RWPE2 (cell line): Measurements from ENCODE around the gene GET4.

Experiments used
- ATAC-seq: fragments of 200-7000 bp; cut with Tn5 transposase; 3 replicates; pipeline ENCODE4 v1.9.1; 2021; ENCODE audit warnings: low read depth
- DNase-seq: peaks from one replicate; pipeline ENCODE4 v3.0.0-alpha.2; 2020; ENCODE audit warnings: low spot score
- H3K27ac ChIP-seq: fragments of 450-650 bp; 2 replicates; pipeline ENCODE4 v1.5.1; 2017; ENCODE audit warnings: mild to moderate bottlenecking; ENCODE audit not compliant: poor library complexity, severe bottlenecking
- H3K27me3 ChIP-seq: fragments of 250-450 bp; sonication (Bioruptor Pico); 2 replicates; pipeline ENCODE4 v1.5.1; 2021; ENCODE audit warnings: mild to moderate bottlenecking, moderate library complexity; ENCODE audit not compliant: insufficient read depth, poor library complexity, severe bottlenecking
- H3K36me3 ChIP-seq: fragments of 250-450 bp; sonication (Bioruptor Pico); 2 replicates; pipeline ENCODE4 v1.5.1; 2020; ENCODE audit warnings: low read depth, mild to moderate bottlenecking, moderate library complexity
- H3K4me1 ChIP-seq: fragments of 250-450 bp; sonication (Bioruptor Pico); 2 replicates; pipeline ENCODE4 v1.5.1; 2021; ENCODE audit warnings: mild to moderate bottlenecking, moderate library complexity; ENCODE audit not compliant: insufficient read depth, poor library complexity, severe bottlenecking
- H3K4me3 ChIP-seq: fragments of 250-450 bp; sonication (Bioruptor Pico); 2 replicates; pipeline ENCODE4 v1.5.1; 2021; ENCODE audit warnings: mild to moderate bottlenecking, moderate library complexity; ENCODE audit not compliant: severe bottlenecking
- H3K9me3 ChIP-seq: fragments of 250-450 bp; sonication (Bioruptor Pico); 2 replicates; pipeline ENCODE4 v1.5.1; 2021; ENCODE audit warnings: mild to moderate bottlenecking, moderate library complexity; ENCODE audit not compliant: severe bottlenecking
- CTCF ChIP-seq: fragments of 450-650 bp; IDR thresholded peaks from one replicate; pipeline ENCODE4 v1.5.1; 2017; ENCODE audit warnings: mild to moderate bottlenecking, moderate library complexity; ENCODE audit not compliant: poor library complexity, severe bottlenecking

GET4 gene

GRCh38 chr7:897086-897485, 20.7 kb downstream of the GET4 start:
- no peak for TF ChIP-seq CTCF
- H3K27me3 ChIP-seq, result no peaks in the 10 kb centered on the region
- DNase-seq, result no peak
- H3K36me3 ChIP-seq, result peaks cover 45% of the 10 kb centered on the region
- no peaks in the 10 kb centered on the region for H3K9me3 ChIP-seq
- no peak overlapping the region for H3K27ac ChIP-seq
- no peak overlapping the region for H3K4me3 ChIP-seq
- no peaks in the 10 kb centered on the region for H3K4me1 ChIP-seq
- ATAC-seq, result no peak

GRCh38 chr7:897771-898376, 21.5 kb downstream of the GET4 start:
- TF ChIP-seq CTCF, result no peak

GRCh38 chr7:898460-898854, 22.1 kb downstream of the GET4 start:
- no peak overlapping the region for H3K4me3 ChIP-seq
- H3K4me1 ChIP-seq, result no peaks in the 10 kb centered on the region
- no peak for TF ChIP-seq CTCF
- DNase-seq (no peak), ATAC-seq (no peak)
- H3K27me3 ChIP-seq, result no peaks in the 10 kb centered on the region
- H3K9me3 ChIP-seq, result no peaks in the 10 kb centered on the region
- peaks cover 42% of the 10 kb centered on the region for H3K36me3 ChIP-seq
- no peak overlapping the region for H3K27ac ChIP-seq

More at GRCh38 chr7:897771-898376, 21.5 kb downstream of the GET4 start:
- H3K27ac ChIP-seq, result no peak overlapping the region
- H3K36me3 ChIP-seq, result peaks cover 42% of the 10 kb centered on the region
- ATAC-seq (no peak), DNase-seq (no peak)
- H3K27me3 ChIP-seq, result no peaks in the 10 kb centered on the region
- no peaks in the 10 kb centered on the region for H3K4me1 ChIP-seq
- H3K9me3 ChIP-seq, result no peaks in the 10 kb centered on the region
- H3K4me3 ChIP-seq, result no peak overlapping the region

GRCh38 chr7:898855-899681, 22.7 kb downstream of the GET4 start:
- no peak for TF ChIP-seq CTCF
- no peaks in the 10 kb centered on the region for H3K4me1 ChIP-seq
- no peak overlapping the region for H3K27ac ChIP-seq
- peaks cover 38% of the 10 kb centered on the region for H3K36me3 ChIP-seq
- H3K27me3 ChIP-seq, result no peaks in the 10 kb centered on the region
- no peaks in the 10 kb centered on the region for H3K9me3 ChIP-seq
- ATAC-seq (no peak), DNase-seq (no peak)
- H3K4me3 ChIP-seq, result no peak overlapping the region

- no peaks in the 10 kb centered on the region for H3K9me3 ChIP-seq
- ATAC-seq (no peak), DNase-seq (no peak)
- no peaks in the 10 kb centered on the region for H3K27me3 ChIP-seq
- H3K27ac ChIP-seq, result no peak overlapping the region
- no peak for TF ChIP-seq CTCF
- no peak overlapping the region for H3K4me3 ChIP-seq
- peaks cover 30% of the 10 kb centered on the region for H3K36me3 ChIP-seq
- H3K4me1 ChIP-seq, result no peaks in the 10 kb centered on the region
Measured at GRCh38 chr7:899806-900205, 23.5 kb downstream of the GET4 start.
